Right cardiac atrium (tissue), 5 donors: Measurements from ENCODE around the gene MAP3K3. TPM values are rescaled to one million over a fixed set of nuclear protein-coding genes. Genes with fewer than 3 reads are reported as not detected.

ENCODE experiments used
- ATAC-seq, 2 donors: fragments of 200-7000 bp; cut with Tn5 transposase; one replicate each; pipeline versions ENCODE4 v1.8.0 to v1.9.1; 2020; ENCODE audit warnings: moderate library complexity in 2 of 2, mild to moderate bottlenecking in 1 of 2
- DNase-seq, 3 donors: peaks; one replicate each; pipeline ENCODE4 v3.0.0-alpha.2; 2020
- H3K27ac ChIP-seq: one replicate; pipeline ENCODE4 v1.5.1; 2013; ENCODE audit warnings: mild to moderate bottlenecking, low read length, control low read depth, moderate library complexity
- H3K27me3 ChIP-seq: one replicate; pipeline ENCODE4 v1.6.1; 2013; ENCODE audit not compliant: control insufficient read depth, insufficient read depth
- H3K4me1 ChIP-seq: one replicate; pipeline ENCODE4 v1.6.1; 2013; ENCODE audit warnings: low read length; ENCODE audit not compliant: control insufficient read depth, insufficient read depth
- H3K4me3 ChIP-seq: one replicate; pipeline ENCODE4 v1.5.1; 2013; ENCODE audit warnings: low read length, control low read depth
- H3K9me3 ChIP-seq: one replicate; pipeline ENCODE4 v1.6.1; 2013; ENCODE audit warnings: low read length; ENCODE audit not compliant: control insufficient read depth
- WGBS: extraction: QIAGEN DNeasy Blood & Tissue Kit; methylation state at CpG from one replicate; pipeline ENCODE4 v1.1.7; 2013; 5-methylcytosine and 5-hydroxymethylcytosine counted together
- intact Hi-C, 4 donors: fragments of 100-400 bp; cut with DNase I; formaldehyde crosslinking; loops; one replicate each; pipeline versions ENCODE4 v1.11.0 to v1.14.0; 2022 to 2023
- polyA plus RNA-seq: library from polyadenylated mRNA; stranded (reverse); fragments of 200-250 nt; gene quantifications from one replicate; pipeline ENCODE4 v1.2.3, GENCODE V29; 2013
- total RNA-seq, 4 donors: library from RNA; stranded (reverse); fragmentation: NEBNext Ultra II Directional; extraction: Animal tissue kit (Norgen Biotek cat#: 25700); gene quantifications; one replicate each; pipeline ENCODE4 v1.2.1, GENCODE V29; 2021
- donor health status: healthy with polysubstance abuse.
- donor health status: DM: no; HTN: yes; CAD: no.
- donor health status: DM: no; HTN: no; CAD: no.
- donor health status: DM: no; HTN: yes; CAD: no; lungs with severe emphysema.
- donor health status: DM: yes; HTN: yes; CAD: no.

MAP3K3 gene
- total and polyA plus RNA-seq, 5 donors = 32.6 to 51.0 (median 47.5) TPM

DNA sequence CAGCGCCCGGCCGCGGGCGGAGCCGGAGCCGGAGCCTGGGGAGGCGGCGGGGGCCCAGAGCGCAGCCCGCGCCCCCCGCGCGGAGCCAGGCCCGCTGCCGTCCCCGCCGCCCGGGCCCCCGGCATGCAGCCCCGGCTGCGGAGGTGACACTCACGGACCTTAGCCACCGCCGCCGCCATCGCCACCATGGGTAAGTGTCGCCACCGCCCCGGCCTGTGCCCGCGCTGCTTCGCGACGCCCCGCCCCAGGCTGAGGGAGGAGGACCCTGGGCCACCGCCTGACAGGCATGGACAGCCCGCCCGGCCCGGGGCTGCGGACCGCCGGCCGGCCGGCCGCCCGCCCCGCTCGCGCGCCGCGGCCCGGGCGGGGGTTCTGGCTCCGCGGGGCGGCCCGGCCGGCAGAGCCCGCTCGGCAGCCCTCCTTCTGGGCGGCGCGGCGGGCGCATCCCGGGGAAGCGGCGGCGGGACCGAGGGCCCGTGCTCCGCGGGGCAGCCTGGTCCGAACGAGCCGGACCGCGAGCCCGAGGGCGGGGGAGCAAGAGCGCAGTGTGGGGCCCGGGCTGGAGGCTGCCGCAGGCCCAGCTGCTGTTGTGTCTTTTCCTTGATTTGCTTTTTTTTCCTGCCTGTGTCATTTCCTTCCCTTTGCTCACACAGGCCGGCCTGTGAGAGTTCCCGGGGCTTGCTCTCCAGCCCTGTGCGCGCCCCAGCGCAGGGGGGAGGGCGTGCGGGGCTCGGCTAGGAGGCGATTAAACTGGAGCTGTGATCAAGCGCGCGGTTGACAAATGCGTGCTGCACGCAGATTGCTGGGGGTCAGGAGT is 565 bp downstream of the MAP3K3 start:
- peaks cover 2% of the 10 kb centered on the region for H3K4me1 ChIP-seq
- H3K9me3 ChIP-seq = no peaks in the 10 kb centered on the region
- intact Hi-C loops = no loop called here
- WGBS = under 1% methylated on average over 100 of the region's 100 CpGs
- no peaks in the 10 kb centered on the region for H3K27me3 ChIP-seq
- DNase-seq (peak; percentile 76 to 92 (median 91)), ATAC-seq (peak; percentile 12 to 31)
- H3K4me3 ChIP-seq = peak overlapping the region; percentile 87
- peak overlapping the region; percentile 89 for H3K27ac ChIP-seq

DNA sequence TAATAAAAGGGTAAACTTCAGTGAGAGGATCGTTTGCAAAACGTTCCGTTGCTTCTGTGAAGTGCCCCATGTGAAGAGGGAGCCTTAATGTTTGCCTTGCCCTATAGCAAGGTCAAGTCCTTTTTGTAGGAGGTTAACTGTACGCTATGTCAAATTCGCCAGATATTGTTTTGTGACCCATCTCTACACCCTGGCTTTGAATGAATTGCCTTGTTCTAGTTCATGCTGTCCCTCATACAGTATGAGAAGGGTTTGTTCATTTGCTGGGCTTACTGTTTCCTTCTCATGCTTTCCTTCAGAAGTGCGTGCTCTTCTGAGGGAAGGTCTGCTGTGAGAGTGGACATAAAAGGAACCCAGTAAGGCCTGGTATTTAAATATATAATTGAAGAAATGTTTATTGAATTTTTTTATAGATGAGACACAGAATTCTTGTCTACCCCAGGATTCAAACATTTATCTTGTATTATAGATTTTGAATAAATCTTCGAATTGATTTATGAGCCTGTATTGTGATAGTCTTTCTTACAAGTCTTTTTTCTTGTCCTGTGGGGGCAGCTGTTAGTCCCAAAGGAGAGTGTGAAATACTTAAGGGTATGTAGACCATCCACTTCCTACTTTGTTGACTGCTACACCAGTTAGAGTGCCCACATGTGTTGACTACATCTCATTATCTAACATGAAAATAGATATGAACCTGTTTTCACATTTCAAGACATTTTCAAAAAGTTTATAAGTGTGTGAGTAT is 1.7 kb downstream of the MAP3K3 start:
- Histone ChIP-seq H3K4me1 (peaks cover 3% of the 10 kb centered on the region), H3K27me3 (no peaks in the 10 kb centered on the region), H3K9me3 (no peaks in the 10 kb centered on the region), H3K4me3 (peak overlapping the region; percentile 87), H3K27ac (peak overlapping the region; percentile 6)
- intact Hi-C loops = no loop called here
- DNase-seq = no peak
- WGBS = 26% methylated on average over 7 of the region's 7 CpGs
- ATAC-seq = no peak

DNA sequence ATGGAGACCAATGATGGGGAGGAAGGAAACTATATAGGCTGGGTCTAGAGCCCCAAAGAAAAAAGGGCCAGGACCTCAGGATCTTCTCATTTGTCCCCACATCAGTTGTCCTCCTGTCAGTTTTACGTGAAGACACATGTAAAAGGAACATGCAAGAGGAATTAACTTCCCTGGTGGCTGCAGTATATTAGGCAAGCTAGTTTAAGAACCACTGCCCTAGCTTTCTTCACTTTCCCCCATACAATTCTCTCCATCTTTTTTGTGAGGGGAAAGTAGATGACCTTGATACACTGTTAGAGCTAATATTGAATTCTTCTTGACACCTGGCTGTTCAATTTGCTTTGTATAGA is 2.3 kb downstream of the MAP3K3 start:
- no peaks in the 10 kb centered on the region for H3K9me3 ChIP-seq
- ATAC-seq = no peak
- peaks cover 4% of the 10 kb centered on the region for H3K4me1 ChIP-seq
- intact Hi-C loops = no loop called here
- no peak overlapping the region for H3K27ac ChIP-seq
- no peaks in the 10 kb centered on the region for H3K27me3 ChIP-seq
- no peak for DNase-seq
- 50% methylated on average over 1 of the region's 1 CpG for WGBS
- H3K4me3 ChIP-seq = peak overlapping the region; percentile 87

DNA sequence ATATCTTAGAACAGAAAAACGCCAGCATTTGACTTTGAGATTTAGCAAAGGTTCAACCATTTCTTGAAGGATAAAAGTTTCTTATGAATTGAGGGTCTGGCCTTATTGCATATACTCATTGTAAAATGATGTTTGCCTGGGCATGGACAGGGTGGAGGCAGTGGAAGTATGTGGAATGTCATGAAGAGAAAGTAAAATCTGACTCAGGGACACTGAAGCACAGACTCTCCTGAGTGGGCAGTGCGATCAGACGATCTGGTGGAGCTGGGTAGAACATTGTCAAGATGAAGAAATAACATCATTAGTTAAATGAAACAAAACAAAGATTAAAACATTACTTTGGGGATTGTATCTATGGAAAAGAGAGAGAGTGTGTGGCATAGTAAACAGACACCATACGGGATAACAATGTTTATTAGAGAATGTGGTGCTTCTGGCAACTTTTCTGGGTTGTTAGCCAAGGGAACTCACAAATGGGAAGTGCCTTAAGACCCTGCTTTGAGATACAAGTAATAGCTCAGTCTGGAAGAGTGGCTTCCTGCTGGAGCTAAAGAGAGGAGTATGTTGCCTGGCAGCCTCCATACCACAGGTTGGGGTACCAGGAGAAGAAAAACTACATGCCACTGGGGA is 4.4 kb downstream of the MAP3K3 start:
- Histone ChIP-seq H3K4me1 (peaks cover 4% of the 10 kb centered on the region), H3K27me3 (no peaks in the 10 kb centered on the region), H3K27ac (no peak overlapping the region), H3K9me3 (no peaks in the 10 kb centered on the region), H3K4me3 (no peak overlapping the region)
- DNase-seq = no peak
- 46% methylated on average over 4 of the region's 4 CpGs for WGBS
- ATAC-seq = no peak
- intact Hi-C loops = no loop called here

DNA sequence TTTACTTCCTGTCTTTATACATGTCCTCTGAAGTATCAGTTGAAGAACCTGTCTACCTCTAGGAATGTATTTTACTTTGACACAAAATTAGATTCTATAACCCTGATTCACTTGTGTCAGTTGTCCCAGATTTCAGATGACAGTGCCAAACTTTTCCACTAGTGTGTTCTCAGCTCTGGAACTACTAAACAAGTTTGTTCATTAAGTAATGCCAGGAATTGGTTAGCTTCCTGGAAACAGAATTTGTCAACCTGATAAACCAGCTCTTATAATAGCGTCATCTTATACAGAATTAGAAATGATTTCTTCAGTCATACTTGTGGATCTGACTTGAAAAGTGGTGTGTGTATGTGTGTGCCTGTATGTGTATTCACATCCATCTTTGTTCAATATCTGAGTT is 7.4 kb downstream of the MAP3K3 start:
- 19% methylated on average over 1 of the region's 1 CpG for WGBS
- Histone ChIP-seq H3K9me3 (no peaks in the 10 kb centered on the region), H3K27ac (no peak overlapping the region), H3K27me3 (no peaks in the 10 kb centered on the region), H3K4me1 (peaks cover 7% of the 10 kb centered on the region), H3K4me3 (no peak overlapping the region)
- ATAC-seq (peak; percentile 56 to 64), DNase-seq (no peak)
- intact Hi-C loops = no loop called here

DNA sequence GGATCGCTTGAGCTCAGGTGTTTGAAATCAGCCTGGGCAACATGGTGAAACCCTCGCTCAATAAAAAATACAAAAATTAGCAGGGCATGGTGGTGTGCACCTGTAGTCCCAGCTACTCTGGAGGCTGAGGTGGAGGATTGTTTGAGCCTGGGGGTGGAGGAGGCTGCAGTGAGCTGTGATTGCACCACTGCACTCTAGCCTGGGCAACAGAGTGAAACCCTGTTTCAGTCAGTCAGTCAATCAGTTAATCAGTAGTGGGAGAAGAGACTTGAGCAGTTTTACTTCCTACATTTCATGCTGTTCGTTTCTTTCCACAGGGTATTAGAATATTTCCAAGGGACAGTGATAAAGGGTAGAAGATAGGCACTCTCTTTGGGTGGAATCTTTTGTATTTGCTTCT is 8.8 kb downstream of the MAP3K3 start:
- peaks cover 7% of the 10 kb centered on the region for H3K4me1 ChIP-seq
- H3K4me3 ChIP-seq = no peak overlapping the region
- ATAC-seq (no peak), DNase-seq (no peak)
- H3K27ac ChIP-seq = no peak overlapping the region
- intact Hi-C loops = no loop called here
- WGBS = 82% methylated on average over 3 of the region's 3 CpGs
- H3K9me3 ChIP-seq = no peaks in the 10 kb centered on the region
- H3K27me3 ChIP-seq = no peaks in the 10 kb centered on the region

DNA sequence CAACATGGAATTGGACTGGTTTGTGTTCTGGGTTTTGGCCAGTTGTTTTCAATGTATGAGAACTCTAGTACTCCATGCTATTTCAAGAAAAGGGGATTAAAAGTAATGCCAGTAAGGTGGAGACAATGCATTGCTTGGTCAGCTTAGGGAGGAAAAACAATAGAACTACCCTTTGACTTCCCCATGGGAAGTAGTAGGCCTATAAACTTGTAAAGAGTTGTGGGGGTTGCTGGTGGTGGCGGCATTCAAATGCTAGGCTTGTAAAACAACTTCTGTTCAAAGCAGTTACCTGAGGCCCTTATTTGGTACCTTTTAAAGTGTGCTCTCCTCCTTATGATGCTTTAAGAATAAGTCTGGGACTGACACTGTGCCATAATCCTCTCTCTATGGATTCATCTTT is 9.4 kb downstream of the MAP3K3 start:
- intact Hi-C loops = no loop called here
- DNase-seq (no peak), ATAC-seq (no peak)
- Histone ChIP-seq H3K9me3 (no peaks in the 10 kb centered on the region), H3K27me3 (no peaks in the 10 kb centered on the region), H3K4me3 (no peak overlapping the region), H3K27ac (no peak overlapping the region), H3K4me1 (peaks cover 8% of the 10 kb centered on the region)
- 84% methylated on average over 1 of the region's 1 CpG for WGBS

DNA sequence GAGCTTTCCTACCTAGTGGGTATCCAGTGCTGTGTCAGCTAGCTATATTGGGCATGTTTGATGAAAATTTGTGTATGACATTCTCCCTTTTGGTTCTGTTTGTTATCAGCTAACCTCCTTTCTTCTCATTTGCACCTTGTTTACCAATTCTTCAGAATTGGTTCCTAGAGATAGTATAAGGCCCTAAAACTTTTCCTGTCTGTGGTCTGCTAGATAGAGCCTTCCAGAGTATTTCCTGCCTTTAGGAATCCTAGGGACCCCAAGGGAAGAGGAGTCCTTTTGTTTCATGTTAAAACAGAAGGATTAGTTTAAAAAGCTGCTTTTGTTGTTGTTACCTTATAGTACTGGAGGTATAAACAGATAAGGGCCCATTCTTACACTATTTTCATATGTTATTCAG is 11.5 kb downstream of the MAP3K3 start:
- H3K27ac ChIP-seq = no peak overlapping the region
- intact Hi-C loops = no loop called here

DNA sequence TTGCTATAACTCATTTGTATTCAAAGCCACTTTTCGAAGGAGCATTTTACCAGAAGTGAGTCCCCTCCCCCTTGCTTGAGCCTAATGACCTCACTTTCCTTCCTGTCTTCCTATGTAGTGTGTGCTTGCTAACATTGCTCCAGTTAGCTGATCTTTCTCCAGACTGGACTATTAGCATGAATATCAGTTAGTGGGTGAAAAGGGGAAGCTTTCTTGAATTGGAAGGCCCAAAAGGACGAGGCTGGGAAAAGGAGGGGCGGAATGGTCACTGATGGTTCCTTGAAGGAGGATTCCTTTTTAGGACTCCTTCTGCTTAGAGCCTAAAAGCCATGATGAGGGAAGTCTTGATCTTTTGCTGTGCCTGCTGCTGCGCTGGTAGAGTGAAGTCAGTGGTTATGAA is 11.9 kb downstream of the MAP3K3 start:
- H3K27ac ChIP-seq = peak overlapping the region; percentile 65
- ATAC-seq (peak; percentile 62 to 76), DNase-seq (no peak)
- no peaks in the 10 kb centered on the region for H3K9me3 ChIP-seq
- no peak overlapping the region for H3K4me3 ChIP-seq
- intact Hi-C loops = no loop called here
- H3K27me3 ChIP-seq = no peaks in the 10 kb centered on the region
- 56% methylated on average over 4 of the region's 4 CpGs for WGBS
- H3K4me1 ChIP-seq = peaks cover 7% of the 10 kb centered on the region

More for the DNA sequence above, 11.5 kb downstream of the MAP3K3 start:
- no peaks in the 10 kb centered on the region for H3K9me3 ChIP-seq
- ATAC-seq = no peak
- H3K4me3 ChIP-seq = no peak overlapping the region
- DNase-seq = no peak
- peaks cover 9% of the 10 kb centered on the region for H3K4me1 ChIP-seq
- no peaks in the 10 kb centered on the region for H3K27me3 ChIP-seq

DNA sequence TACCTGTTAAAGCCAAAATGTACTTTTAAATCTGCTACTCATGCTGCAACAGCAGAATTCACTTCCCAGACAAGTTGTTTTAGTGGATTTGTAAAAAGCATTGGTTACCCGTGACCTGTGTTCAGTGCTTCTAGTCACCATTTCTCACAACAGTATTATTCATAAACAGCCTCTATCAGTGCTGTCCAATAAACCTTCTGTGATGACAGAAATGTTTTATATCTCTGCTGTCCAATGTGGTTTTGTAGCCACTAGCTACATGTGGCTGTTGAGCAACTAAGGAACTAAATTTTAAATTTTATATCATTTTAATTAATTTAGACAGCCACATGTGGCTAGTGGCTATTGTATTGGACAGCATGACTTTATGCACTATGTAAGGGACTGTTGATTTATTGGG is 12.6 kb downstream of the MAP3K3 start:
- Histone ChIP-seq H3K9me3 (no peaks in the 10 kb centered on the region), H3K4me3 (no peak overlapping the region), H3K27me3 (no peaks in the 10 kb centered on the region), H3K27ac (no peak overlapping the region), H3K4me1 (peaks cover 7% of the 10 kb centered on the region)
- no peak for ATAC-seq
- no peak for DNase-seq
- 87% methylated on average over 1 of the region's 1 CpG for WGBS
- intact Hi-C loops = no loop called here

DNA sequence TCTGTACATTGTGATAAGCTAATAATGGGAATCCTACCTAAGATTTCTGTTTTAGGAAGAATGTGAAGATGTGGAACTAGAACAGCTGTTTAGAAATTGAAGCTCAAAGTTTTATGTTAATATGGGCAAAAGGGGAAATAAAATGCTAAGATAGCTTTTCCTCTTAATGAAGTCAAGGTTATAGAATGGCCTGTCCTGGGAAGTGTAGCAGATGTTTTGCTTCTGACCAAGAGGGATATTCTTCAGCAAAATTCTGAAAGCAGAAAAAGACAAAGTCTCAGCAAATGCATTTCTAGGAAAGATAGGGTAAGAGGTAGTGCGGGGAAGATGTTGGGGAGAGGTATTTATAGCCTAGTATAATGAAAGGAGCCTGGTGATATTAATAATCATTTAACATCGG is 13.1 kb downstream of the MAP3K3 start:
- Histone ChIP-seq H3K4me3 (no peak overlapping the region), H3K4me1 (peaks cover 7% of the 10 kb centered on the region), H3K27me3 (no peaks in the 10 kb centered on the region), H3K9me3 (no peaks in the 10 kb centered on the region), H3K27ac (no peak overlapping the region)
- intact Hi-C loops = no loop called here
- WGBS = 72% methylated on average over 2 of the region's 2 CpGs
- ATAC-seq (no peak), DNase-seq (no peak)
